SK-MEL-5 (cell line): Measurements from ENCODE around the gene HAVCR1. TPM values are rescaled to one million over a fixed set of nuclear protein-coding genes. Genes with fewer than 3 reads are reported as not detected.

ENCODE experiments used
- DNase-seq: peaks from one replicate; pipeline ENCODE4 v3.0.0-alpha.2; 2016; ENCODE audit warnings: low read depth, low spot score
- in situ Hi-C: cut with HindIII; loops from 2 replicates; pipeline ENCODE4 v1.10.0; 2016; ENCODE audit warnings: low sequenced_read_pairs, high pct_unique_total_duplicates, low pct_unique_long_range_greater_than_20kb
- polyA plus RNA-seq, 2 experiments: library from polyadenylated mRNA; depleted of rRNA; stranded (reverse); fragments of >200 nt; gene quantifications; 2 replicates each; pipeline ENCODE4 v1.2.3, GENCODE V29; 2015
- total RNA-seq: library from RNA; depleted of rRNA; stranded (reverse); fragments of >200 nt; shearing (Covaris generic); gene quantifications from 2 replicates; pipeline ENCODE4 v1.2.3, GENCODE V29; 2014; rRNA removed

HAVCR1 gene
- not detected in 2 replicates for total RNA-seq
- polyA plus RNA-seq (2015; cell fraction: cytosol; rRNA removed) = not detected in 2 replicates
- not detected in 2 replicates for polyA plus RNA-seq (2015; cell fraction: nucleus; rRNA removed)

DNA sequence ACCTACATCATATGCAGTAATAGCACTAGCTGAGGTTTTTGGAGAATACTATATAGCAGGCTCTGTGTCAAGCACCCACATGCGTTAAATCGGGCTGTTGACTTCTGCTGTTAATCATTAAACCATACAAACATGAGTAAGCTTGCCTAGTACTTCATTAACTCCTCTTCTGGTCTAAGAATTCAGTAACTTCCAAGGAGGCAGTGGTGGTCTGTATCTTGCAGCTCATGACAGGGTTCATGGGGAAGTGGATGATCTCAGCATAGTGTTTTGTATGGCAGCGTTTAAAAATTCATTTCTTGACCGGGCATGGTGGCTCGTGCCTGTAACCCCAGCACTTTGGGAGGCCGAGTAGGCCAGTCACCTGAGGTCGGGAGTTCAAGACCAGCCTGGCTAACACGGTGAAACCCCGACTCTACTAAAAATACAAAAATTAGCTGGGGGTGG, at the start of gene HAVCR1:
TSS of gene HAVCR1 (minus strand) at position 24 of the 447 bp plus-strand sequence. CDS start 1,173 bp downstream, outside the sequence.
- in situ Hi-C loops = no loop called here
- no peak for DNase-seq

DNA sequence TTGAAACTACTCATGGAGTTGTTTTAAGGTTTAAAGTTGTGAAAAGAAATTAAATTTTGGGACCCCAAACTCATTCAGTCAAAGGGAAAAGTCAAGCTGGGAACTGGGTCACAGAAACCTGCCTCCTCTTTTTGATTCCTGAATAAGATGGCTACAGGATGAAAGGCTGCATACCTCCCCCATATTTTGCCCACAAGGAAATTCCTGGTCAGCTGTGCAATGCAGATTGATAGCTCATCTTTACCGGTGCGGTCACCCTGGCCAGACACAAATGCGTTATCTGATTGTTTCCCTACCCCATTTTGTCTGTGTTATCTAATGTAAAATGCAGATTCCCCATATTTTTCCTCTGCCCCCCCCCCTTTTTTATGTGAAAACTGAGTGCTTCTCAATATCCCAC, 48.6 kb upstream of the HAVCR1 start:
- DNase-seq = no peak
- in situ Hi-C loops = no loop called here

DNA sequence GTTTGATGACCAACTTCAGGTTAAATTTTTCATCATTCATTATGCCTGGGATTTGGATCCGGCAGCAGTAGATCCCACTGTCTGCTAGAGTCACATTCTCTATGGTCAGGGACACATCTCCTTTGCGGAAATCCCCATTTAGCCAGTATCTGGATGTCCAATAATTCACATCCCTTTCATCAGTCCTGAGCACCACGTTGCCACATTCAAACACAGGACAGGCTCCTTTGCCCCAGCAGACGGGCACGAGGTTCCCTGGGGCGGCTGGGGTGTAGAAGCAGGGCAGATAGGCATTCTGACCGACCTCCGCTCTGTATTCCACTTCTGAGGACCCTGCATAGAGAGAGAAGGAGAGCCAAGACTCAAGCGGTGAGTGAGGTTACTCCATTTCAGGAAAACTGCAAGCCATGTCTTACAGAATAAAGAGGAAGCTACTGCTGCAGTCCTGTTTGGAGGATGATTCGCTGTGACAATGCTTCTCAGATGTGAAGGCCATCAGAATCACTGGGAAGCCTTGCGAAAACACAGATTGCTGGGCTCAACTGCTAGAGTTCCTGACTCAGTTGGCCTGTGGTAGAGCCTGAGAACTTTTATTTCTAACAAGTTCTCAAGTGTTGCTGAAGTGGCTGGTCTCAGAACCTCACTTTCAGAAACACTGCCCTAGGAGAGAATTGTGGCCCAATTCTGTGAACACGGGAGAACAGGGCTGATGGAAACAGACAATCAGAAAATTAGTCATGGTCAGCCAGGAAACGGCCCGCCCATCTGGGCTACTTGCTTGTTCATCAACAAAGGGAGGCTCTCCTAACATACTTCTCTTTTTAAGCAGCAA, 47.9 kb upstream of the HAVCR1 start:
- no peak for DNase-seq
- in situ Hi-C loops = no loop called here

DNA sequence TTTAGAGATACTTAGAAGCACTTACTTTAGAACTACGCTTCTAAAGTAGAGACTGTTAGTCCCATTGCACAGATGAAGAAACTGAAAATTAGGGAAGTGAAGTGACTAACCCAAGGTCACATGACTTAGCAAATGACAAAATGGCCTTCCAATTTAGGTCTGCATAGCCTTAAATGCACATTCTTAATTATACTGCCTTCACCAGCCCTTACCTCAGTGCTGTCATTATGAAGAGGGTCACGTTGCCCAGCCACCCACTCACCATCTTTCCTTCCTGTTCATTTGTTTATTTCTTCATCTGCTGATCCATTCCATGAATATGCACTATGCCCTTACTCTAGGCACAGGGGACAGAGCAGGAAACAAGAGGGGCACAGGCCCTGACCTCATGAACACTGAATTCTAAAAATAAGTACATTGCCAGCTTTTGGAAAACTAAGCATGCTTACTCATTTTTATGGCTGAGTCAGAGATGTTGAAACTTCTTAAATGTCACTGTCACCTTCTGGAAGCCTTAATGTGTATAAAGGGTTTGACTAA, 41.3 kb upstream of the HAVCR1 start:
- no peak for DNase-seq
- in situ Hi-C loops = no loop called here

DNA sequence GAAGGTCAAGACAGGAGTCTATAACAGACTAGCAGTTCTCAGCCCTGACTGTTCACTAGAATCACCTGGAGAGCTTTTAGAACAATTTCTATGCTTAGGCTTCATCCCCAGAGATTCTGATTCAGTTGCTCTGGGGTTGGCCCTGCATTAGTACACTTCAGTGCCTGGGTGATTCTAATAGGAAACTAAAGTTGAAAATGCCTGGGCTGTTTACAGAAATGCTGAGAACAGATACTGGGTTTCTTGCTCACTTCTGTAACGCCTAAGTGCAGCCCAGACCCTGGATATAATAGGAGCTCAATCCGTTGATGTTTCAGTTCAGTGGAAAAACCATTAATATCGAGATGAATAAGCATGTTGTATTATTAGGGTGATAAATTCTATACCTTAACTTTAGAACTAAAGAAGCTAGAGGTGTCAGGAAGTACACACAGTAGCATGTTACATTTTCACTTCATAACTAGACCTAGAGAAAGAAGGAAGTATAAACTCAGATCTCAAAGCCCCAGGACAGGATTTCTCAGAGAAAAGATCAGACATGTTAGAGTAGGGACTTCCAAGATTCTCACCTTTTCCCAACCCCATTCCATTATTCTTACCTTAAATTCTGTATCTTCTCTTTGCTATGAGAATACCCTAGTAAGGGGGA, 29.6 kb upstream of the HAVCR1 start:
- DNase-seq = no peak
- in situ Hi-C loops = no loop called here

DNA sequence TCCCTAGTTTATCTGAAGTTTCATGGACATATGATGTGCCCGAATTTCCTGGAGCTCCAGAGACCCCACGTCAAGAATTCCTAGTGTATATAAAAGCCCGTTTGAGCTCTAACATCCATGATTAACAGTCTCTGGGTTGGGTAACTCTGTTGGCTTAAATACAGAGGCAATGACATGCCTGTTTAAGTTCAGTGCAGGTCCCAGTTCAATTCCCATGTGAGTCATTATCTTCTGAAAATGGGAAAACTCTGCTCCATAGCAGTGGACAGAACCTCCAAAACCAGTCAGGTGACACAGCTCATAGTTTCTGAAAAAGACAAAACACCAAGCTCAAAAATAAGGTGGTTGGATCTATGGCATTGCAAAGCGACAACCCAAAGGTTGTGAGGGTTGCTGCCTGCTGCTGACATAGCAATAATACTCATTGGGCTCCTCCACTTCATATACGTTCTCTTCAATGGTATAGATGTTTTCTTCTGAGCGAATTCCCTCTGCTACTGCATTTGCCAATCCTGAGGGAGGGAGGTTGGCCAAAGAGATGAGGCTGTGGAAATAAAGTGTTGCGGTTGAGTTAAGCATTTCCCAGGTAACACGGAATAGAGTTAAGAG, 27.9 kb upstream of the HAVCR1 start:
- no peak for DNase-seq
- in situ Hi-C loops = no loop called here

DNA sequence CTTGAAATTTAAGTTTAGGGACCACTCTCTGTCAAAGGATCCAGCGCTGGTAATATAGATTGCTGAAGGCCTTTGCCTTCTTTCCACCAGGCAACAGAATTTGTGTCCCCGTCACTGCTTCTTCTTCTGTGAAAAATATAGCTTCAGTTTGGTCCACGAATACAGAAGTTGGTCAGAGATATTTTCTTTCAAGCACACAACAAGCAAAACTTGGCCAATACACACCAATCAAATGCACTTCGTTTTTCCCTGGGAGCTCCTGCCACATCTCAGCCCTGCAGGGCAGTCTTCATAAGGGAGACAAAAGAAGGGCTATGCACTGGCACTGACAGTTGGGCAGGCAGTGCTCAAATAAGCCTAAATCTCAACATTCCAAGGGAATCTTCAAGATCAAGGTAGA, 27.0 kb upstream of the HAVCR1 start:
- in situ Hi-C loops = no loop called here
- DNase-seq = no peak

DNA sequence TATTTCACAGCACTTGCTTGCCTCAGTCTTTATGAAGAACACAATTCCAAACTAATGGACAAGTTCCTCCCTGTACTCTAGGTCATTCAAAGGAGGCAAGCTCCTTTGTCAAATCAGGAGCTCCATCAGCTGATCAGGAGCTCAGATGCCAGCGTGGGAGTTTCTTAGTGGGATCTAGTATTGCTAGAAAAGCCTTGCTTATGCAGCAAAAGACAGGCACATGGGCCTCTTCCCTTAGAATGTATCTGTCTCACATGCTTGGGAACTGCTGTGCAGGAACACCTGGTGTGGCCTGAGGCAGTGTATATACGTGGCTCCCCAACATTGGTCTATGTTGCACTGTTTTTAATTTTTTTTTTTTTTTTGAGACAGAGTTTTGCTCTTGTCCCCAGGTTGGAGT, 21.4 kb upstream of the HAVCR1 start:
- no peak for DNase-seq
- in situ Hi-C loops = no loop called here

DNA sequence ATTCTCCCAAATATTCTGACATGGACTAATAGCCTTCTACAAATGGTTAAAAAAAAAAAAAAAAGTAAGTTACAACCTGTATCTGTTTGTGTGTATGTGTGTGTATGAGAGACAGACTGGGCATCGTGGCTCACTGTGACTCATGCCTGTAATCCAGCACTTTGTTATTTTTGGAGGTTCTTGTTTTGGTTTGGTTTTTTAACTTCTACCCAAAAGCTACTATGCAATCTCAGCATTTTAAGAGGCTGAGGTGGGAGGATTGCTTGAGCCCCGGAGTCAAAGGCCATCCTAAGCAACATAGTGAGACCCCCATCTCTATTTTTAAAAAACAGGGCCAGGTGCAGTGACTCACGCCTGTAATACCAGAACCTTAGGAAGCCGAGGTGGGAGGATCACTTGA, 17.6 kb upstream of the HAVCR1 start:
- DNase-seq = no peak
- in situ Hi-C loops = no loop called here

DNA sequence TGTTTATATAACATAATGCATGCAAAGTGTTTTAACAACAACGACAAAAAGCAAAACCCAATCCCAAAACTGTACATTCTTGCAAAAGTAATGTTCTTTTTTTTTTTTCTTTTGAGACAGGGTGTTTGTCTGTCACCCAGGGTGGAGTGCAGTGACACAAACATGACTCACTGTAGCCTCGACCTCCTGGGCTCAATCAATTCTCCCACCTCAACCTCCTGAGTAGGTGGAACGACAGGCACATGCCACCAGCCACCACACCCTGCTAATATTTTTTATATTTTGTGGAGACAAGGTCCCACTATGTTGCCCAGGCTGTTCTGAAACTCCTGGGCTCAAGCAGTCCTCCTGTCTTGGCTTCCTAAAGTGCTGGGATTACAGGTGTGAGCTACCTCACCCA, 13.6 kb upstream of the HAVCR1 start:
- in situ Hi-C loops = no loop called here

DNA sequence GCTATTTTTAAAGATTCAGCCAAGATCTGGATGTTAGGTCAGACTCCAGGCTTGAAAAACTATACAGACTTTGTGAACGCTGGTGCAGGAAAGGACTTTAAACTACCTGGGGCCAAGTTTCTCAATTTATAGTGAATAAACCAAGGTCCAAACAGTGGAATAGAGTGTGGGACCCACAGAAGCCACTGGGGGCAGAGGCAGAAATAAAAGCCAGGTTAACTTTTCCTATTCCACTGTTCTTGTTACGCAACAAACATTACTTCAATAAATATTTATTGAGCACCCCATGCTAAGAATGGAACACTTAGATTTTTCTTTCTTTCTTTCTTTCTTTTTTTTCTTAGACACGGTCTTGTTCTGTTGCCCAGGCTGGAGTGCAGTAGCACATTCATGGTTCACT, 11.0 kb upstream of the HAVCR1 start:
- no peak for DNase-seq
- in situ Hi-C loops = no loop called here

More for the DNA sequence above, 13.6 kb upstream of the HAVCR1 start:
- no peak for DNase-seq

DNA sequence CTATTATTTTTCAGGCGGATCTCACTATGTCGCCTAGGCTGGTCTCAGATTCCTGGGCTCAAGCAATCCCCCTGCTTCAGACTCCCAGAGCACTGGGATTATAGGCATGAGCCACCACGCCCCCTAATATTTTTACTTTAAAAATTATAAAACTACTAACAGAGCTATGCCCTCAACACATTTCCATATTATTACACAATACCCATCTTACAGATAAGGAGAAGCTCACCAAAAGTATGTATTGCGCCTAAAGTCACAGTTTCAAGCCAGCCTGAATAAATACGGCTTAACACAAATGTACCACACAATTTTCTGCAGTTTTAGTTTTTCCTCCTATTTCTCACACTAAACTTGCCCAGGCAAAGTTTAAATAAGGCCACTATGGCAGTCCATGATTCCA, 9.9 kb upstream of the HAVCR1 start:
- no peak for DNase-seq
- in situ Hi-C loops = no loop called here

DNA sequence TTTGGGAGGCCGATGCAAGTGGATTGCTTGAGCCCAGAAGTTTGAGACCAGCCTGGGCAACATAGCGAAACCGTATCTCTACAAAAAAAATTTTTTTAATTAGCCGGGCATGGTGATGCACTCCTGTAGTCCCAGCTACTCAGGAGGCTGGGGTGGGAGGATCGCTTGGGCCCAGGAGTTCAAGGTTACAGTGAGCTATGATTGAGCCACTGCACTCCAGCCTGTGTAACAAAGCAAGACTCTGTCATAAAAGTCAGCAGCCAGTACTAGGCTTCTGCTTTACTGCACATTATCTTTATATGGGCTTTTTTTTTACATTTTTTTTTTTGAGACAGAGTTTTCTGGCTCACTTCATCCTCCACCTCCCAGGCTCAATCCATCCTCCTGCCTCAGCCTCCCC, 9.4 kb upstream of the HAVCR1 start:
- in situ Hi-C loops = no loop called here
- DNase-seq = no peak

DNA sequence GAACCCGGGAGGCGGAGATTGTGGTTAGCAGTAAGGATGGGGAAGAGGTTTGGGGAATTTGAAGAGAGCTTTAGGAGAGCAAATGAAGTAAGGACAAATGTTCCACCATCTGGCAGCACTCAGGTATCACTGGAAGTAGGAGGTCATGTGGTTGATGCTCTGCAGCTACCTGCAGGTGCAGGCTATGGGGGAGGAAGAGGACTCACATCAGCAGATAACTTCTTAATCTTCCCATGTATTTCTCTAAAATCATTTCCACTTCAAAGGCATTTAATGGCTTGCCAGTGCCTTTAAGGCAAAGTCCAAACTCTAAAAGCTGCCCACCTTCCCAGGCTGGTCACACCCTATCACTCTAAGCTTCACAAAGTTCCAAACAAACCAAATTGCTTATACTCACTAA, 8.1 kb upstream of the HAVCR1 start:
- in situ Hi-C loops = no loop called here
- no peak for DNase-seq

DNA sequence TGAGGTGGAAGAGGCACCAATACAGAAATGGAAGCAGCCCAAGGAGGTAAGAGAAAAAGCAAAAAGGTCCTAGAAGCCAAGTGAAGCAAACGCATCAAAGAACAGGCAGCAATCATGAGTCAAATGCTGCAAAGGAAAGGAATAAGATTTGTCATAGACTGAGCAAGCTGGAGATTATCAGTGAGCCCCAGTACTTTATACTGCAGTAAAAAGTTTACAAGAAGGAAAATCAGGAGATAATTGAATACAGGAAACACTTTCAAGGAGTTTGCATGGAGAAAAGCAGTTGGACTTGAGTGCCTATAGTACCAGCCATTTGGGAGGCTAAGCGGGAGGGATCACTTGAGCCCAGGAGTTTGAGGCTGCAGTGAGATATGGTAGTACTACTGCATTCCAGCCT, 7.2 kb upstream of the HAVCR1 start:
- DNase-seq = no peak
- in situ Hi-C loops = no loop called here

DNA sequence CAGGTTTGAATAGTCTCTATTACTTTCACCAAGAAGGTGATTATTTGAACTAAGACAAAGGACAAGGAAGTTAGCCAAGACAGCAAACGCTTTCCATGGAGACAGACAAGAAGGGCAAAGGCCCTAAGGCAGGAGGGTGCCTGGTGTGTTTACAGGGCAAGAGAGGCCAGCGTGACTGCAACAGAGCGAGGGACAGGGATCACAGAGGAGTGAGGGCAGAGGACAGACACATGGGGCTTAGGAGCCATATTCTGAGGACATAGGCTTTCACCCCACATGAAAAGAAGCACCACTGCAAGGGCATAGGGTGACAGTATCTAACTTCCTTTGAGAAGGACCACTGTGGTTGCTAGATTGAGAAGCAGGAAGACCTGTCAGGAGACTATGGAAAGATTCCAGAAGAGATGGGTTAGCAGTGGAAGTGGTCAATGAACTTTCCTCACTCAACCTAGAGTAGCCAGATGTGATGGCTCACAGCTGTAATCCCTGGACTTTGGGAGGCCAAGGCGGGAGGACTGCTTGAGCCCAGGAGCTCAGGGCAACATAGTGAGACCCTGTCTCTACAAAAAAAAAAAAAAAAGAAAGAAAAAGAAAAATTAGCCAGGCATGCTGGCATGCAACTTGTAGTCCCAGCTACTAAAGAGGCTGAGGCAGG, 5.0 kb upstream of the HAVCR1 start:
- no peak for DNase-seq
- in situ Hi-C loops = no loop called here

DNA sequence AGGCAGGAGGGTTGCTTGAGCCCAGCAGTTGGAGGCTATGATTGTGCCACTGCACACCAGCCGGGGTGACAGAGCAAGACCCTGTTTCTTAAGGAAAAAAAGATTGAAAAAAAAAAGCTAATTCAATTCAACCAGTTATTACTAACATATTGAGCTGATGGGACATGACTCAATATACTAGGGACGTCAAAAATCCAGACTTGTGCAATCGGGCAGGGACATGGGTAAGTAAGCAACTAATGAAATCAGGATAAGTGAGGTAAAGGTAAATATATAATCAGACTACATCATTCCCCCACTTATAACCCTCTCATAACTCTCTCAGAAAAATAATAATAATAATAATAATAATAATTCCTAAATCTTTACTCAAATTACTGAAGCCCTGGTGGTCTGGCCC, 975 bp upstream of the HAVCR1 start:
- in situ Hi-C loops = no loop called here
- no peak for DNase-seq
